Parathyroid adenoma (tissue), 2 donors: ENCODE results near the gene TNFRSF21.

Source experiments
- H2AFZ ChIP-seq: fragments of 300-600 bp; sonication (generic); one replicate; pipeline ENCODE4 v1.7.0; 2017; ENCODE audit warnings: antibody characterized with exemption, mild to moderate bottlenecking
- H3K27ac ChIP-seq: fragments of 300-600 bp; sonication (generic); one replicate; pipeline ENCODE4 v1.7.0; 2017
- H3K27me3 ChIP-seq: fragments of 300-600 bp; sonication (generic); one replicate; pipeline ENCODE4 v1.7.0; 2017; ENCODE audit warnings: low read length; ENCODE audit not compliant: control insufficient read depth, insufficient read depth
- H3K36me3 ChIP-seq: fragments of 300-600 bp; sonication (generic); one replicate; pipeline ENCODE4 v1.7.0; 2017; ENCODE audit warnings: low read length; ENCODE audit not compliant: control insufficient read depth, insufficient read depth
- H3K4me1 ChIP-seq: fragments of 300-600 bp; sonication (generic); one replicate; pipeline ENCODE4 v1.7.0; 2017; ENCODE audit warnings: control low read depth
- H3K4me2 ChIP-seq: fragments of 300-600 bp; sonication (generic); one replicate; pipeline ENCODE4 v1.7.0; 2017; ENCODE audit warnings: low read length
- H3K4me3 ChIP-seq: fragments of 300-600 bp; sonication (generic); one replicate; pipeline ENCODE4 v1.7.0; 2017; ENCODE audit warnings: low read depth, low read length
- H3K79me2 ChIP-seq: fragments of 300-600 bp; sonication (generic); one replicate; pipeline ENCODE4 v1.7.0; 2017; ENCODE audit warnings: control low read depth
- H3K9ac ChIP-seq: fragments of 300-600 bp; sonication (generic); one replicate; pipeline ENCODE4 v1.7.0; 2017; ENCODE audit warnings: mild to moderate bottlenecking
- H3K9me3 ChIP-seq: fragments of 300-600 bp; sonication (generic); one replicate; pipeline ENCODE4 v1.7.0; 2017; ENCODE audit warnings: low read length; ENCODE audit not compliant: control insufficient read depth
- TF ChIP-seq, protein P1 (sequence below): fragments of 300-600 bp; sonication (generic); IDR thresholded peaks from one replicate; pipeline ENCODE4 v1.7.0; 2017; ENCODE audit warnings: antibody characterized with exemption, mild to moderate bottlenecking
- donor health status: primary hyperparathyroidism.

TNFRSF21 gene

DNA sequence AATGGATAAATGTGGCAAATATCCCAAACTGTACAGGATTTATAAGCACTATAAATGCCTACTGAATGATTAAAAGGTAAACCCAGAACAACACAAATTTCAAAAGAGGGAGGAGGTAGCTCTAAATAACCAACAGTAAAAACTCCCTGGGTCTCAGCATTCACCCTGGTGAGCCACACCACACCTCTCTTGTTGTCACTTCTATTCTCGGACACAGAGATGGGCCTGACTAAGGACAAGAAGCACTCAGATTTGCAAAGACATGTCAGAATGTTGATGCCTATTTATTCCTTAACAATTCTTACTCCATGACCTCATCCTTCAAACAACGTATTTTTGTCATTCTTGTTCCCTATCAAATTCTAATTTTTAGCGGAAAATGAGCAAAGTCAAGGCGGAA, 14.7 kb downstream of the TNFRSF21 start:
- no peaks in the 10 kb centered on the region for H3K9me3 ChIP-seq
- no peak overlapping the region for H3K9ac ChIP-seq
- H3K79me2 ChIP-seq, result no peaks in the 10 kb centered on the region
- H3K27me3 ChIP-seq, result no peaks in the 10 kb centered on the region
- no peak overlapping the region for H2AFZ ChIP-seq
- H3K4me3 ChIP-seq, result no peak overlapping the region
- TF ChIP-seq, protein P1, sequence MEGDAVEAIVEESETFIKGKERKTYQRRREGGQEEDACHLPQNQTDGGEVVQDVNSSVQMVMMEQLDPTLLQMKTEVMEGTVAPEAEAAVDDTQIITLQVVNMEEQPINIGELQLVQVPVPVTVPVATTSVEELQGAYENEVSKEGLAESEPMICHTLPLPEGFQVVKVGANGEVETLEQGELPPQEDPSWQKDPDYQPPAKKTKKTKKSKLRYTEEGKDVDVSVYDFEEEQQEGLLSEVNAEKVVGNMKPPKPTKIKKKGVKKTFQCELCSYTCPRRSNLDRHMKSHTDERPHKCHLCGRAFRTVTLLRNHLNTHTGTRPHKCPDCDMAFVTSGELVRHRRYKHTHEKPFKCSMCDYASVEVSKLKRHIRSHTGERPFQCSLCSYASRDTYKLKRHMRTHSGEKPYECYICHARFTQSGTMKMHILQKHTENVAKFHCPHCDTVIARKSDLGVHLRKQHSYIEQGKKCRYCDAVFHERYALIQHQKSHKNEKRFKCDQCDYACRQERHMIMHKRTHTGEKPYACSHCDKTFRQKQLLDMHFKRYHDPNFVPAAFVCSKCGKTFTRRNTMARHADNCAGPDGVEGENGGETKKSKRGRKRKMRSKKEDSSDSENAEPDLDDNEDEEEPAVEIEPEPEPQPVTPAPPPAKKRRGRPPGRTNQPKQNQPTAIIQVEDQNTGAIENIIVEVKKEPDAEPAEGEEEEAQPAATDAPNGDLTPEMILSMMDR, result no peak
- H3K4me1 ChIP-seq, result no peaks in the 10 kb centered on the region
- H3K4me2 ChIP-seq, result no peak overlapping the region
- no peaks in the 10 kb centered on the region for H3K36me3 ChIP-seq
- no peak overlapping the region for H3K27ac ChIP-seq

DNA sequence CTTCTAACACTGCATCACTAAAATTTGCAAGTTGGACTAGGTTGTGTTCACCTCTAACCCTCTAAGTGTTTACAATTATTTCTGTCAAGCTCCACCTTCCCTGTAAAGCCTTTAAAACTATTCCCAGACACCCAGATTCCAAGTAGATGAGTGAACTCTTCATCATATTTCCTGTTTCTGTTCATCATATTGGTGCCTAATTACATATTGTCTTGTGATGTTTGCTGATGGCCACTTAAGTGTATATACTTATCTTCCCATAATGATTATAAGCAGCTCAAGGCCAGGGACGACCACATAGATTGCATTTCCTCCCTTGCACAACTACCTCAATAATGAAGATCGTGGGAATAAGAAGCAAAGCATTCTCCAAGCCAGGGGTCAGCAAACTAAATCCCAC, 16.8 kb downstream of the TNFRSF21 start:
- no peaks in the 10 kb centered on the region for H3K79me2 ChIP-seq
- no peak overlapping the region for H3K4me3 ChIP-seq
- TF ChIP-seq, protein P1, result no peak
- no peaks in the 10 kb centered on the region for H3K36me3 ChIP-seq
- H3K27me3 ChIP-seq, result no peaks in the 10 kb centered on the region
- no peak overlapping the region for H3K4me2 ChIP-seq
- H2AFZ ChIP-seq, result no peak overlapping the region
- H3K9ac ChIP-seq, result no peak overlapping the region
- no peak overlapping the region for H3K27ac ChIP-seq
- H3K9me3 ChIP-seq, result no peaks in the 10 kb centered on the region
- H3K4me1 ChIP-seq, result no peaks in the 10 kb centered on the region

DNA sequence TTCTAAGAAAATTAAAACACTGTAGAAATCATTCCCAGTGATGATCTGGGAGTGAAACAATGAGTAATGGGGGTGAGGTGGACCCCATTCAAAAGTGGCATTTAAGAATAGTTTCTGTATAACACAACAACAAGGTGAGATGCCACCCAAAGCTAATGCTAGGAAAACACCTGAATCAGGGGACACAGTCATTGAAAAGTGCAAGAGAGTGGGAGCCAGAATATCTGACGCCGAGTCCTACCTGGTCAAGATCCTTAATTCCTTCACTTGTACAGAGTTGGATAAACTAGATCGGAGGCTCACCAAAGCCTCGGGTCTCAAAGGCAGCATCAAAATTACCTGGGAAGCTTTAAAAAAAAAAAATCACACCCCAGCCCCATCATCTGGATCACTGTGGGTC, 17.7 kb downstream of the TNFRSF21 start:
- Histone ChIP-seq H3K27me3 (no peaks in the 10 kb centered on the region), H3K27ac (no peak overlapping the region), H3K4me1 (no peaks in the 10 kb centered on the region), H2AFZ (no peak overlapping the region), H3K9me3 (no peaks in the 10 kb centered on the region), H3K4me2 (no peak overlapping the region), H3K9ac (no peak overlapping the region), H3K4me3 (no peak overlapping the region), H3K36me3 (no peaks in the 10 kb centered on the region), H3K79me2 (no peaks in the 10 kb centered on the region)
- TF ChIP-seq, protein P1, result no peak

DNA sequence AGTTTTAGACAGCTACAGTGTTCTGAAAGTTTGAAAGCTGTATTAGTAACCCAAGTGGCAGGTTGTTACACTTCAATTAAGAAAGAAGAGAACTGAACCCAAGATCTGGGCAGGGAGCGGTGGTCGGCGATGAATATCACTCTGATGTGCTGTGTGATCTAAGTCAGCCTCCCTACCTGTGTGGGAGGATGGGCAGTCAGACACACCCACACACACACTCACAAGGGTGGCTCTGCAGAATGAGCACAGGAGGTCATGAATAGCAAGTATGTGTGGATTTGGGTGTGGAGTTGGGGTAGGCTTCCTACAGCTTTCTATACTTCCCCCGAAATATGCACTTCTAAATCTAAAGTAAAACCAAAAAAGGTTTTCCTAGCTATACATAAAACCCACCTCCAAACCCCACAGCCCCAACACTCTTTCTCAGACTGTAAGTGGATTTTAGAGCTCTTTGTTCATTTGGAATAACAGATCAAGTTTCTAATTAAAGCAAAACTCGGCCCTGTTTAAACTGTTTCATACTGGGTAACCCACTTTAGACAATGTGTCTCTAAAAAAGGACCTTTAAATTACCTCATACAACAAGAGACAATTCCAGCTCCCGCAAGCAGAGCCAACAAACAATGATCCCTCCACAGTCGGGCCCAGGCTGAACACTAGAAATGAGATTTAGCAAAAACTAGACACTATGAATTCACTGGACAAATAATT, 19.4 kb downstream of the TNFRSF21 start:
- Histone ChIP-seq H3K27ac (no peak overlapping the region), H3K9ac (no peak overlapping the region), H2AFZ (no peak overlapping the region), H3K79me2 (no peaks in the 10 kb centered on the region), H3K9me3 (no peaks in the 10 kb centered on the region), H3K4me1 (no peaks in the 10 kb centered on the region), H3K4me3 (no peak overlapping the region), H3K27me3 (no peaks in the 10 kb centered on the region), H3K4me2 (no peak overlapping the region), H3K36me3 (no peaks in the 10 kb centered on the region)
- TF ChIP-seq, protein P1, result no peak
